IMR-90 (cell line): ENCODE measurements around the gene LTF. TPM values are rescaled to one million over a fixed set of nuclear protein-coding genes. Genes with fewer than 3 reads are reported as not detected.

Source experiments
- ATAC-seq: fragments of 200-7000 bp; cut with Tn5 transposase; 2 replicates; pipeline ENCODE4 v1.9.1; 2020; ENCODE audit warnings: low read depth, mild to moderate bottlenecking, moderate library complexity
- BruUV-seq: library from RNA; stranded (reverse); fragments of 400-500 nt; replicated peaks from 2 replicates; lab custom pipeline; 2021; lab: Mats Ljungman, UMichigan
- CTCF ChIA-PET: fragments of 300-600 bp; formaldehyde crosslinking; extraction: SDS; loops from one replicate; lab custom pipeline; 2021; ENCODE audit warnings: antibody characterized with exemption; lab: Yijun Ruan, JAX
- POLR2A ChIA-PET: fragments of 300-600 bp; sonication (Branson Sonifier 250); formaldehyde crosslinking; loops from one replicate; lab custom pipeline; 2022; ENCODE audit warnings: antibody characterized with exemption; ENCODE audit not compliant: unreplicated experiment; lab: Charles Lee
- DNase-seq: peaks from one replicate; pipeline ENCODE4 v3.0.0; 2013
- H2AFZ ChIP-seq: replicated peaks from 2 replicates; pipeline ENCODE3; 2013; ENCODE audit warnings: low read length, mild to moderate bottlenecking; ENCODE audit not compliant: poor library complexity
- H2AK5ac ChIP-seq: 2 replicates; pipeline ENCODE4 v1.6.1; 2013; ENCODE audit warnings: low read depth, low read length, inconsistent platforms
- H2AK9ac ChIP-seq: replicated peaks from 2 replicates; pipeline ENCODE3; 2013; ENCODE audit warnings: mild to moderate bottlenecking, low read depth, low read length, moderate library complexity; ENCODE audit not compliant: poor library complexity
- H2BK120ac ChIP-seq: 2 replicates; pipeline ENCODE4 v1.6.1; 2013; ENCODE audit warnings: low read depth, low read length, inconsistent platforms
- H2BK15ac ChIP-seq: 3 replicates; pipeline ENCODE4 v1.6.1; 2013; ENCODE audit warnings: low read depth, low read length, inconsistent platforms
- H2BK20ac ChIP-seq: 2 replicates; pipeline ENCODE4 v1.6.1; 2013; ENCODE audit warnings: low read depth, mild to moderate bottlenecking, inconsistent platforms, low read length, moderate library complexity
- H2BK5ac ChIP-seq: 2 replicates; pipeline ENCODE4 v1.6.1; 2013; ENCODE audit warnings: mild to moderate bottlenecking, low read depth, low read length, inconsistent platforms; ENCODE audit not compliant: poor library complexity, severe bottlenecking
- H3K14ac ChIP-seq: replicated peaks from 2 replicates; pipeline ENCODE4 v1.6.1; 2013; ENCODE audit warnings: low read depth, low read length, inconsistent platforms
- H3K18ac ChIP-seq: 2 replicates; pipeline ENCODE4 v1.6.1; 2013; ENCODE audit warnings: low read depth, low read length, control low read depth
- H3K23ac ChIP-seq: 2 replicates; pipeline ENCODE4 v1.6.1; 2013; ENCODE audit warnings: low read depth, low read length, inconsistent platforms
- H3K27ac ChIP-seq: 2 replicates; pipeline ENCODE4 v1.5.1; 2013; ENCODE audit warnings: mild to moderate bottlenecking, control low read depth, low read length; ENCODE audit not compliant: insufficient read depth
- H3K27me3 ChIP-seq: 2 replicates; pipeline ENCODE4 v1.6.1; 2013; ENCODE audit warnings: low read length; ENCODE audit not compliant: control insufficient read depth, insufficient read depth
- H3K36me3 ChIP-seq: 2 replicates; pipeline ENCODE4 v1.6.1; 2013; ENCODE audit warnings: low read length, mixed read lengths; ENCODE audit not compliant: control insufficient read depth, insufficient read depth
- H3K4ac ChIP-seq: 2 replicates; pipeline ENCODE4 v1.6.1; 2013; ENCODE audit warnings: low read depth, low read length, inconsistent platforms
- H3K4me1 ChIP-seq: 2 replicates; pipeline ENCODE4 v1.6.1; 2013; ENCODE audit warnings: low read length, mixed read lengths; ENCODE audit not compliant: control insufficient read depth, insufficient read depth
- H3K4me2 ChIP-seq: 2 replicates; pipeline ENCODE4 v1.6.1; 2013; ENCODE audit warnings: low read depth, mild to moderate bottlenecking, control low read depth, low read length, moderate library complexity
- H3K4me3 ChIP-seq: 2 replicates; pipeline ENCODE4 v1.5.1; 2013; ENCODE audit warnings: low read depth, mild to moderate bottlenecking, control low read depth, low read length, moderate library complexity; ENCODE audit not compliant: insufficient read depth
- H3K56ac ChIP-seq: 2 replicates; pipeline ENCODE4 v1.6.1; 2013; ENCODE audit warnings: low read length, inconsistent platforms; ENCODE audit not compliant: insufficient read depth; ENCODE audit errors: extremely low read depth
- H3K79me1 ChIP-seq, 2 experiments: 2 replicates each; pipeline ENCODE4 v1.6.1; 2013; ENCODE audit warnings: low read length in 2 of 2, inconsistent platforms in 1 of 2, low read depth in 1 of 2
- H3K9ac ChIP-seq: 2 replicates; pipeline ENCODE4 v1.6.1; 2013; ENCODE audit warnings: low read depth, low read length, control low read depth
- H3K9me1 ChIP-seq: 2 replicates; pipeline ENCODE4 v1.6.1; 2013; ENCODE audit warnings: low read length, inconsistent platforms; ENCODE audit not compliant: insufficient read depth
- H3K9me3 ChIP-seq: 2 replicates; pipeline ENCODE4 v1.6.1; 2013; ENCODE audit warnings: low read length; ENCODE audit not compliant: control insufficient read depth, insufficient read depth
- H4K20me1 ChIP-seq: 2 replicates; pipeline ENCODE4 v1.6.1; 2013; ENCODE audit warnings: low read length, inconsistent platforms; ENCODE audit not compliant: insufficient read depth
- H4K5ac ChIP-seq: 2 replicates; pipeline ENCODE4 v1.6.1; 2013; ENCODE audit warnings: mild to moderate bottlenecking, low read depth, low read length, control low read depth
- H4K8ac ChIP-seq, 2 experiments: 2 replicates each; pipeline ENCODE4 v1.6.1; 2013; ENCODE audit warnings: low read depth in 2 of 2, low read length in 2 of 2, control low read depth in 1 of 2, inconsistent platforms in 1 of 2
- H4K91ac ChIP-seq: 2 replicates; pipeline ENCODE4 v1.6.1; 2013; ENCODE audit warnings: low read depth, low read length, inconsistent platforms; ENCODE audit not compliant: insufficient read depth
- BHLHE40 ChIP-seq: fragments of 150-350 bp; IDR thresholded peaks from 2 replicates; pipeline ENCODE4 v1.6.1; 2016; ENCODE audit warnings: mild to moderate bottlenecking, low read depth, low read length
- CEBPB ChIP-seq: IDR thresholded peaks from 2 replicates; pipeline ENCODE4 v1.6.1; 2012; ENCODE audit warnings: low read depth, low read length, improper control_type of control experiment
- CHD1 ChIP-seq: IDR thresholded peaks from 2 replicates; pipeline ENCODE4 v1.6.1; 2012; ENCODE audit warnings: low read depth, low read length, improper control_type of control experiment
- CTCF ChIP-seq: conservative IDR thresholded peaks from 2 replicates; pipeline ENCODE4 v1.5.1; 2012; ENCODE audit warnings: mild to moderate bottlenecking, low read depth, low read length, improper control_type of control experiment
- ELK1 ChIP-seq: fragments of 150-350 bp; IDR thresholded peaks from 2 replicates; pipeline ENCODE4 v1.6.1; 2016; ENCODE audit warnings: low read depth, mild to moderate bottlenecking, low read length, moderate library complexity, borderline replicate concordance
- FOS ChIP-seq: fragments of 150-350 bp; IDR thresholded peaks from 2 replicates; pipeline ENCODE4 v1.6.1; 2016; ENCODE audit warnings: low read depth, low read length
- MAFK ChIP-seq: IDR thresholded peaks from 2 replicates; pipeline ENCODE4 v1.6.1; 2012; ENCODE audit warnings: low read depth, low read length, improper control_type of control experiment
- MAZ ChIP-seq: IDR thresholded peaks from 2 replicates; pipeline ENCODE4 v1.6.1; 2012; ENCODE audit warnings: low read depth, mild to moderate bottlenecking, low read length, improper control_type of control experiment, moderate library complexity, borderline replicate concordance
- MXI1 ChIP-seq: IDR thresholded peaks from 2 replicates; pipeline ENCODE4 v1.6.1; 2012; ENCODE audit warnings: low read depth, mild to moderate bottlenecking, low read length, moderate library complexity, borderline replicate concordance
- NFE2L2 ChIP-seq: fragments of 150-350 bp; IDR thresholded peaks from 2 replicates; pipeline ENCODE4 v1.6.1; 2016; ENCODE audit warnings: low read depth, mild to moderate bottlenecking, low read length
- POLR2A ChIP-seq: IDR thresholded peaks from 2 replicates; pipeline ENCODE4 v1.6.1; 2012; ENCODE audit warnings: mild to moderate bottlenecking, low read depth, low read length
- RAD21 ChIP-seq: IDR thresholded peaks from 2 replicates; pipeline ENCODE4 v1.6.1; 2012; ENCODE audit warnings: low read length, improper control_type of control experiment
- RCOR1 ChIP-seq: IDR thresholded peaks from 2 replicates; pipeline ENCODE4 v1.6.1; 2012; ENCODE audit warnings: mild to moderate bottlenecking, low read length, improper control_type of control experiment; ENCODE audit not compliant: insufficient replicate concordance
- RFX5 ChIP-seq: IDR thresholded peaks from 2 replicates; pipeline ENCODE4 v1.8.0; 2012; ENCODE audit warnings: low read depth, mild to moderate bottlenecking, low read length, moderate library complexity
- SMC3 ChIP-seq: fragments of 150-350 bp; IDR thresholded peaks from 2 replicates; pipeline ENCODE4 v1.6.1; 2016; ENCODE audit warnings: low read depth, mild to moderate bottlenecking, antibody characterized with exemption, low read length, moderate library complexity
- USF2 ChIP-seq: fragments of 150-350 bp; IDR thresholded peaks from 2 replicates; pipeline ENCODE4 v1.6.1; 2017; ENCODE audit warnings: mild to moderate bottlenecking, antibody characterized with exemption, low read length, low read depth
- WGBS, 2 experiments: methylation state at CpG; one replicate each; pipeline versions ENCODE4 v1.1.5 to v1.1.7; 2013; ENCODE audit warnings: missing lambda C conversion rate in 2 of 2; ENCODE audit not compliant: insufficient read length in 1 of 2; ENCODE audit errors: extremely low coverage in 2 of 2; 5-methylcytosine and 5-hydroxymethylcytosine counted together
- dilution Hi-C: fragments of 300-500 bp; cut with HindIII; formaldehyde crosslinking; loops from one replicate; pipeline ENCODE4 v1.14.3; 2018; ENCODE audit warnings: low sequenced_read_pairs; ENCODE audit not compliant: unreplicated experiment
- in situ Hi-C: fragments of 300-500 bp; cut with MboI; formaldehyde crosslinking; loops from 3 replicates; pipeline ENCODE4 v1.14.3; 2019; ENCODE audit warnings: low sequenced_read_pairs, inconsistent platforms, mixed read lengths
- intact Hi-C: fragments of 100-400 bp; cut with micrococcal nuclease; formaldehyde crosslinking; loops from 2 replicates; pipeline ENCODE4 v1.10.0; 2022
- polyA plus RNA-seq, 3 experiments: library from polyadenylated mRNA; depleted of rRNA; stranded (reverse); fragments of >200 nt; gene quantifications; 2 replicates each; pipeline ENCODE4 v1.2.3, GENCODE V29; 2012; ENCODE audit warnings: low replicate concordance in 1 of 3
- total RNA-seq: library from RNA; depleted of rRNA; stranded (reverse); fragments of >200 nt; gene quantifications from 2 replicates; pipeline ENCODE4 v1.2.3, GENCODE V29; 2012

Gene LTF
- total and polyA plus RNA-seq, 2 of the 4 experiments (the other 2 are of a cell fraction): not detected

- no peak overlapping the region for H4K5ac ChIP-seq
- H3K4me3 ChIP-seq: no peak overlapping the region
- ATAC-seq (no peak), DNase-seq (no peak)
- no peak overlapping the region for H3K56ac ChIP-seq
- no peak overlapping the region for H2AK5ac ChIP-seq
- no peak overlapping the region for H3K4me2 ChIP-seq
- H3K36me3 ChIP-seq: no peaks in the 10 kb centered on the region
- H2BK5ac ChIP-seq: no peak overlapping the region
- no peak overlapping the region for H3K27ac ChIP-seq
- H4K8ac ChIP-seq: no peak overlapping the region
- no peak overlapping the region; the same call in 1 of the 2 replicates for H4K91ac ChIP-seq
- H2BK15ac ChIP-seq: no peak overlapping the region
- intact Hi-C loops: no loop called here
- dilution Hi-C loops: no loop called here
- no peak overlapping the region for H3K23ac ChIP-seq
- H3K14ac ChIP-seq: no peak overlapping the region
- H2AK9ac ChIP-seq: no peak overlapping the region
- no peaks in the 10 kb centered on the region; the same call in 1 of the 2 replicates for H3K9me1 ChIP-seq
- POLR2A ChIA-PET: no interaction called here
- BruUV-seq: no TSS peak
- peaks cover 4% of the 10 kb centered on the region for H3K27me3 ChIP-seq
- H3K4ac ChIP-seq: no peak overlapping the region
- TF ChIP-seq CEBPB: no peak
- TF ChIP-seq ELK1: no peak
- no peak for TF ChIP-seq RFX5
- TF ChIP-seq SMC3: no peak
- TF ChIP-seq POLR2A: no peak
- TF ChIP-seq MAFK: no peak
- no peak for TF ChIP-seq MAZ
- no peak for TF ChIP-seq MXI1
- TF ChIP-seq CHD1: no peak
- TF ChIP-seq BHLHE40: no peak
- TF ChIP-seq RCOR1: no peak
- no peak for TF ChIP-seq USF2
- no peak for TF ChIP-seq FOS
- TF ChIP-seq RAD21: no peak
- TF ChIP-seq CTCF: no peak
- no peak for TF ChIP-seq NFE2L2
- H3K9ac ChIP-seq: no peak overlapping the region
- H4K20me1 ChIP-seq: no peaks in the 10 kb centered on the region
- H3K9me3 ChIP-seq: no peaks in the 10 kb centered on the region
- no peaks in the 10 kb centered on the region for H3K79me1 ChIP-seq
- in situ Hi-C loops: no loop called here
- no peak overlapping the region for H2BK120ac ChIP-seq
- no peak overlapping the region for H2BK20ac ChIP-seq
- peak overlapping the region; percentile 46; the same call in 1 of the 2 replicates for H3K18ac ChIP-seq
- peaks cover 9% of the 10 kb centered on the region for H3K4me1 ChIP-seq
- no CpG with 5 or more reads among the region's 6 CpGs for whole genome bisulfite sequencing, 2 experiments
- CTCF ChIA-PET: no interaction called here
- H2AFZ ChIP-seq: no peak overlapping the region
These were observed 68.8 kb downstream of the LTF start for GRCh38 chr3:46395766-46396530.
